Dedifferentiated amniotic fluid mesenchymal stem cell (primary cell): ENCODE results near the gene DEF6.
A peak's percentile ranks its signal among the peaks of the same experiment; 100 is the strongest.
"Not testable (repeated sequence)": the region's sequence is repeated elsewhere in the genome, so short reads cannot be mapped to it uniquely, and the experiment has no call there.

Experiments
- DNase-seq: peaks from one replicate; pipeline ENCODE4 v3.0.0-alpha.2; 2016; ENCODE audit errors: extremely low spot score

Gene DEF6

DNA sequence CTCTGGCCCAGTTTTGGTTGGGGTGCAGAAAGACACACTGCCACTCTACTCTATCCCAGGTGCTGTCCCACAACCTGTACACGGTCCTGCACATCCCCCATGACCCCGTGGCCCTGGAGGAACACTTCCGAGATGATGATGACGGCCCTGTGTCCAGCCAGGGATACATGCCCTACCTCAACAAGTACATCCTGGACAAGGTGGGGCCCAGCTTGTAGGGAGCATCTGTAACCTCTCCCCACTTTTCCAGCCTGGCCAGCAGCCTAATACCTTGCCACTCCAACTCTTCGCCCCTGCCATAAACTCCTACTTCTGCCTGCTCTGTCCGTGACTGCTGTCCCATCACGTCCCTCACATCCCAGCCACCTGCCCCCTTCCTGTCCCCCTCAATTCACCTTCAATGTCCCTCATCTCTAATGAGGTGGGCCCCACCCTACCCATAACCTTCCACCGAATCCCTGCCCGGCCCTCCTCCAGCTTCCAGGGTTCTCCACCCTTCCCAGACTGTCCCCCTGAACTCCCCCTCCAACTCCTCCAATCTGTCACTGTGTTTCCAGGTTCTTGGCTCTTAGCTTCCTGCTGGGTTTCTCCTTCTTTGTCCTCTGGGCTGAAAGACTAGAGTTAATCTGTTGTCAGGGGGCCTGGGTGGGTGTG, 12.1 kb downstream of the DEF6 start:
- DNase-seq, result no peak

DNA sequence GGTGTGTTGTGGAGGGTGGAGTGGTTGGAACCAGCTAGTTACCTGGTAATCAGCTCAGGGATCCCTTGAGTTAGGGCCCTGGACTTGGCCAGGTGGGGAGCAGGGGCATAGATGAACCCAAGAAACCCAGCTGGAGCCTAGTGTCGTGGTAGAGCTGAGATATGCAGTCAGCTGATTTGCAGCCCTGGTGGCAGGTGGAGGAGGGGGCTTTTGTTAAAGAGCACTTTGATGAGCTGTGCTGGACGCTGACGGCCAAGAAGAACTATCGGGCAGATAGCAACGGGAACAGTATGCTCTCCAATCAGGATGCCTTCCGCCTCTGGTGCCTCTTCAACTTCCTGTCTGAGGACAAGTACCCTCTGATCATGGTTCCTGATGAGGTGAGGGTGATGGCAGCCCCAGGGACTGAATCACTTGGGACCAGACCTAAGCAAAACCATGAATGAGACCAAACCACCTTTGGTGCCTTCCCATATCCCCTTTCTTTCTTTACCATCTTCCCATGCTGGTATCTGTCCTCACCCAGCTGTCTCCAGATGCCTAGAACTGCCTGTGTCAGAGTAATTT, 12.7 kb downstream of the DEF6 start:
- DNase-seq, result no peak

DNA sequence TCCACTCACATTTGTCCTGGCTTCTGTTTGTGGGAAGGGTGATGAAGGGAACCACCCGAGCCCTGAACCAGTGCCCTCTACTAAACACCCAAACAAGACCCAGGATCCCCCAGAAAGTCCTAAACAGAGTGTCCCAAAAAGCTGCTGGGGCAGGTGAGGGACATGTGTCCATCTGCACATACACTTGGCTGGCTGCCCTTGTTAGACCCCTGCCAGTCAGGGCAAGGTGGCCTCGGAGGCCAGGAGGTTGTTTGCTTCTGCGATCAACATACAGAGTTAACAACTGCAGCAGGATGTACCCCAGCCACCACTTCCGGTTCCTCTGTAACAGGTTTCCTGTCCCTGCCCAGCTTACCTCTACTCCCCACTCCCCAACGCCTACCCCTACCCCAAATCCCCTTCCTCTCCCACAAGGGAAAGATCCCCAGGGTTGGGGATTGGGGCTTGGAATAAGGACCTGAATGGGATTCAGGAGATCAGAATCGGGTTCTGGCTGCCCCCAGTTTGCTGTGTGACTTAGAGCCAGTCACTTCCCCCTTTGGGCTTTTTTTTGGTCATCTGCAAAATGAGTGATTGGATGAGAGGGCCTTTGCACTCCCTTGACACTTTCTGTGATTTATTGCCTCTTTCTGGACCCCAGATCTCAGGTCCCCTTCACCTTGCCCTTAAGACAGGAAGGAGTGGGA, 13.9 kb downstream of the DEF6 start:
- DNase-seq, result no peak

DNA sequence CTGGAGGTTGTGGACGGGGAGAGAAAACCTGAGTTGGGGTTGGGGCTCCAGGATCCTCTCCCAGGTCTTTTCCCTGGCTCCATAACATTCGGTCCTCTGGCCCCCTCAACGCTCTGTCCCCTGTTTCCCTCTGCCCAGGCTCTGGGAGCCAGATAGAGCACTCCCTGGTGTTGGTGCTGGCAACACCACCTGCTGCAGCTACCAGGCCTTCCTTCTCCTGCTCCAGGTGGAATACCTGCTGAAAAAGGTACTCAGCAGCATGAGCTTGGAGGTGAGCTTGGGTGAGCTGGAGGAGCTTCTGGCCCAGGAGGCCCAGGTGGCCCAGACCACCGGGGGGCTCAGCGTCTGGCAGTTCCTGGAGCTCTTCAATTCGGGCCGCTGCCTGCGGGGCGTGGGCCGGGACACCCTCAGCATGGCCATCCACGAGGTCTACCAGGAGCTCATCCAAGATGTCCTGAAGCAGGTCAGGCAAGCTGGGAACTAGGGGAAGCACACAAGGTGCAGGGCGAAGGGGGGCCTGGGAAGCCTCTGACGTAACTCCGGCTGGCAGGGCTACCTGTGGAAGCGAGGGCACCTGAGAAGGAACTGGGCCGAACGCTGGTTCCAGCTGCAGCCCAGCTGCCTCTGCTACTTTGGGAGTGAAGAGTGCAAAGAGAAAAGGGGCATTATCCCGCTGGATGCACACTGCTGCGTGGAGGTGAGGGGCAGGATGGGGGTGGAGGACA, 14.6 kb downstream of the DEF6 start:
- DNase-seq, result no peak

DNA sequence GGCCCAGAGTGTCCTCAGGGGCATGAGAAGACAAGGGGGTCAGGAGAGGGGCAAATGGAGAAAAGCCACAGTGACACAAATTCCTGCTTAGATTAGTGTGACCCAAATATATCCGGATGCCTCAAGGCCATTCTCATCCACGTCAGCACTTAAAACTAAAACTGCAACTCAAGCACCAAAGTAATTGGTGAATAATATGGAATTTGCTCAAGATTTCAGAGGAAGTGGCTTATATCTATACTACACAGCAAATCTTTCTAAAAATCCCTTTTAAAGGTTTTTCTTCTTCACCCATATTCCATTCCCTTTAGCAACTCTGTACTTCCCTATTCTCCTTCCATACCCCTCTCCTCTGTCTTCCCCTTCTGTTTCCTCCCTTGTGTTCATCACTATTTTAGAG, 15.2 kb downstream of the DEF6 start:
- no peak for DNase-seq

DNA sequence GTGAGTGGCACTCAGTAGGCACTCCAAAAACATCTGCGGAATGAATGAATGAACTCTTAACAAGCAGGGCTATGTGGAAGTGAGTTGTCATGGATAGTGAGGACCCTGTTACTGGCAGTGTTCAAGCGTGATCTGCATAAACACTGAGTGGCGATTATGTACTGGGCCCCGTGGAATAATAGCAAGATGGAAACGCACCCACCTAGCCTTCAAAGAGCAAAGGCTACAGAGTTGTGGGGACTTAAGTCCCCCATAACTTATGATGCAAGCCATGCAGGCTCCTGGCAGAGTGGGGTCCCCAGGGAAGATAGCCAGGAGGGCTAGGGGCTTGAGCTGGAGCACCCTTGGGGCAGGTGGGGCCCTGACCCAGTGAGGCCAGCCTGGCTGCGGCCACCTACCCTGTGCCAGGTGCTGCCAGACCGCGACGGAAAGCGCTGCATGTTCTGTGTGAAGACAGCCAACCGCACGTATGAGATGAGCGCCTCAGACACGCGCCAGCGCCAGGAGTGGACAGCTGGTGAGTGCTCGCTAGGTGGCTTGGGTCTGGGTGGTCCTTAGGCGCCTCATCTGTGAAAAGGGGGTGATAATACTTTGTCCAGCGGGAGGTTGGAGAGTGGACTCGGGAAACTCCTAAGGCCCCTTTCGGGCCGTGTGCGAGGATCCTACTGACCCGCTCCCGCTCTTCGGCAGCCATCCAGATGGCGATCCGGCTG, 20.0 kb downstream of the DEF6 start:
- no peak for DNase-seq

DNA sequence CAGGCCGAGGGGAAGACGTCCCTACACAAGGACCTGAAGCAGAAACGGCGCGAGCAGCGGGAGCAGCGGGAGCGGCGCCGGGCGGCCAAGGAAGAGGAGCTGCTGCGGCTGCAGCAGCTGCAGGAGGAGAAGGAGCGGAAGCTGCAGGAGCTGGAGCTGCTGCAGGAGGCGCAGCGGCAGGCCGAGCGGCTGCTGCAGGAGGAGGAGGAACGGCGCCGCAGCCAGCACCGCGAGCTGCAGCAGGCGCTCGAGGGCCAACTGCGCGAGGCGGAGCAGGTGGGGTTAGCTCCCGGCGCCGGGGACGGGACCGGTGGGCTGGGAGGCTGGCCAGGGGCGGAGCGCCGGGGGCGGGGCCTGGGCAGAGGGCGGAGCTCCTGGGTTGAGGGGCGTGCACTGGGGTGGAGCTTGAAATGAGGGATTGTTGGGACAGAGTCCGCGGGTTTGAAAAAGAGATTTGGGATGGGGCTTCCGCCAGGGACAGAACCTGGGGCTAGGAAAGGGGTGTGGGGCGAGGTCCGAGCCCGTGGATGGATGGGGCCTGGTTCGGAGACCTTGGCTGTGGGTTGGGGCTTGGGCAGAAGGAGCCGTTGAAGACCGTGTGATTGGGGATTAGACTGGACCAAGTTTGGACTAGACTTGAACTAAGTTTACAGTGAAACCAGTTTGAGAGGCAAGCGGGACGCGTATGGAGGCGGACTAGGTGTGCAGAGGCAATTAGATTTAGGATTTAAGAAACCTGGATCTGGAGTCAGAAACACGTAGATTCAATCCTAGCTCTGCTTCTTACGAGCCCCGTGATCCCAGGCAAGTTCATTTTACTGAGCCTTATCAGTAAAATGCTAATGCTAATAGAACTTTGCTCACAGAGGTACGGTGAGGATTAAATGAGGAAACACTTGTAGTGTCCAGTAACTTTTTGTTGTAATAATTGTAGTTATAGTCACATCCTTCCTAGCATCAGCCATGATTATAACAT, 20.9 kb downstream of the DEF6 start:
- peak; percentile 31 for DNase-seq

DNA sequence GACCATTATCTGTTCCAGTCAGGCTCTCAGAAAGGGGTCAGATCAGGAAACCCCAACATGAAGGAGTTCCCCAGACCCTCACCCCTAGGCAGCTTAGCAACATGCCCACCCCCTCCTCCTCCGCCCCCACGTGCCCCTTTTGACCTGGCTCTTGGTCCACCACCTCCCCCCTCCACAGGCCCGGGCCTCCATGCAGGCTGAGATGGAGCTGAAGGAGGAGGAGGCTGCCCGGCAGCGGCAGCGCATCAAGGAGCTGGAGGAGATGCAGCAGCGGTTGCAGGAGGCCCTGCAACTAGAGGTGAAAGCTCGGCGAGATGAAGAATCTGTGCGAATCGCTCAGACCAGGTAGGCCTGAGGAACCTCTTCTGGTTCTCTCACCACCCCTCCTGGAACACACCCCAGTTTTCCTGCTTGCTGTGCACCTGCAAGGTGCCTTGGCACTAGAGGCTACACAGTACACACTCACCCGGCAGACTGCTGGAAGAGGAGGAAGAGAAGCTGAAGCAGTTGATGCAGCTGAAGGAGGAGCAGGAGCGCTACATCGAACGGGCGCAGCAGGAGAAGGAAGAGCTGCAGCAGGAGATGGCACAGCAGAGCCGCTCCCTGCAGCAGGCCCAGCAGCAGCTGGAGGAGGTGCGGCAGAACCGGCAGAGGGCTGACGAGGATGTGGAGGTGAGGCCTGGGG, 21.9 kb downstream of the DEF6 start:
- DNase-seq, result no peak

DNA sequence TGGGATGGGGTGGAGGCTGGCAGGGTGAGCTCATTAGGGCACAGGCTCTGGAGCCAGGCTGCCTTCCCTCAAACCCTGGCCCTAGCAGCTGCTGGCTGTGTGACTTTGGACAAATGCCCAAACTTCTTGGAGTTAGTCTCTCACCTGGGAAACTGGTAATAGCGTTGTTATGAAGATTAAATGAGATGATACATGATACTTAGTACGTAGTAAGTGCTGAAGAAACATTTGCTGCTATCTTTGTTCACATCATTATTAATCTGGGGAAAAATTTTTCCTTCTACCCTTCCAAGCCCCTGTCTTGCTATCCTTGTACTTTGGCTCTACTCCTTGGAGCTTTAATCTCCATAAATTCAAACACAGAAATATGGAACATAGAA, 22.4 kb downstream of the DEF6 start:
- no peak for DNase-seq

DNA sequence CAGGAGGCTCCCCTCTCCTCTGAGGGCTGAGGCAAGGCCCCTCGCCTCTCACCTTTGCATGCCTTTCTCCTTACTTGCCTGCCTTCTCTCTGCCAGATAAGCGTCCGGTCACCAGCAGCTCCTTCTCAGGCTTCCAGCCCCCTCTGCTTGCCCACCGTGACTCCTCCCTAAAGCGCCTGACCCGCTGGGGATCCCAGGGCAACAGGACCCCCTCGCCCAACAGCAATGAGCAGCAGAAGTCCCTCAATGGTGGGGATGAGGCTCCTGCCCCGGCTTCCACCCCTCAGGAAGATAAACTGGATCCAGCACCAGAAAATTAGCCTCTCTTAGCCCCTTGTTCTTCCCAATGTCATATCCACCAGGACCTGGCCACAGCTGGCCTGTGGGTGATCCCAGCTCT, 23.5 kb downstream of the DEF6 start:
- no peak for DNase-seq

DNA sequence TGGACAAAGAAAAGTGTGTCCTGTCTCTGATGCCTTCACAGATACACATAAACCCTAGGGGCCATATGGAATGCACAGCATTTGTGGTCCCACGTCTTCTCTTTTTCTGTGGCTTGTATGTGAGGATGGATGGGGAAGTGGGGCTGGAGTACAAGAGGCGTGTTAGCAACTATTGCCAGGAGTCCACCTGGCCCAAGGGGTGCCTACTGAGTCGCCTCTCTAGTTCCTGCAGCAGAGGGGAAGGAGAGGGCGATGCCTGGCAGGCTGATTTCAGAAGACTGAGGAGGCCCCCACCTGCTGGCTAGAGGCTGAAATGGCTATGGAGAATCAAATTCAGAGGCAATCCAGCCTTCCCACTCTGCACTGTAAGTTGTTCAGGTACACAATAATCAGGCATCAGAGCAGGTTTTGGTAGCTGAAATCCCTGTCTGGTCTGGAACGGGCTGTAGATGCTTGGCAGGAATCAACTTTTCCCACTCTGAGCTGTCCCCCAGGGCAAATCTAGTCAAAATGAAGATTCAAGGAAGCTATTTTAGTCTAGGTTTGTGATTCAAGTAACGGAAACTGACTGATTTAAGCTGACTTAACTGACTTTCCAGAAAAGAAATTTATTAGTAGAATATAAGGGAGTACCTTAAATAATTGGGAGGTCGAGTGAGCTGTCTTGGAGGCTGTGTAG, 29.9 kb downstream of the DEF6 start:
- no peak for DNase-seq

DNA sequence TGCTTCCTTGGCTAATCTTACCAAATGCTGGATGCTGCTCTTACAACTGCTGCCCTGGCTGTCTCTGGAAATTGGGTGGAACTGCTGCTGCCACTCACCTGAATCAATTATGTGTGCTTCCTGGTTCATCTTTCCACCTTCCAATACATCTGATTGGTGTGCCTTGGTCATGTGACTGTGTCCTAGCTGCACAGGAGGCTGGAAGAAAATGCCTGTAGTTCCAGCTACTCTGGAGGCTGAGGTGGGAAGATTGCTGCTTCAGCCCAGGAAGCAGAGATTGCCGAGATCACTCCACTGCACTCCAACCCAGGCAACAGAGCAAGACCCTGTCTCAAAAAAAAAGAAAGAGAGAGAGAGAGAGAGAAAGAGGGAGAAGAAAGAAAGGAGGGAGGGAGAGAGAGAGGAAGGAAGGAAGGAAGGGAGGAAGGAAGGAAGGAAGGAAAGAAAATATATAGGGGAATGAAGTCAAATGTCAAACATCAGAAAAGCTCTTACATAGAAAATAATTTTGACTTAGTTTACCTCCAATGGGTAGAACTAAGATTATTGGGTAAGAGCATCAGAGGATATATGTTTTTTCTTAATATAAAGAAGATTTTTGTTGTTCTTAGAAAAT, 30.6 kb downstream of the DEF6 start:
- no peak for DNase-seq

DNA sequence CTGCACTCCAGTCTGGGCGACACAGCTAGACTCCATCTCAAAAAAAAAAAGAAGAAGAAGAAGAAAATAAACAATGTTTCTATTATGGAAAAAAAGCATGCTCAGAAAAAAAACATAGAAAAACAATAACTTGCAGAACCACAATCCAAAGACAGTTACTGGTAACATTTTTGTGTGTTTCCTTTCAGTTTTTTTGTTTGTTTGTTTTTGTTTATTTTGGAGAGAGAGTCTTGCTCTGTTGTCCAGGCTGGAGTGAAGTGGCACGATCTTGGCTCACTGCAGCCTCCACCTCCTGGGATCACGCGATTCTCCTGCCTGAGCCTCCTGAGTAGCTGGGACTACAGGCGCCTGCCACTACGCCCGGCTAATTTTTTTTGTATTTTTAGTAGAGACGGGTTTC, 31.3 kb downstream of the DEF6 start:
- not testable (repeated sequence) for DNase-seq

DNA sequence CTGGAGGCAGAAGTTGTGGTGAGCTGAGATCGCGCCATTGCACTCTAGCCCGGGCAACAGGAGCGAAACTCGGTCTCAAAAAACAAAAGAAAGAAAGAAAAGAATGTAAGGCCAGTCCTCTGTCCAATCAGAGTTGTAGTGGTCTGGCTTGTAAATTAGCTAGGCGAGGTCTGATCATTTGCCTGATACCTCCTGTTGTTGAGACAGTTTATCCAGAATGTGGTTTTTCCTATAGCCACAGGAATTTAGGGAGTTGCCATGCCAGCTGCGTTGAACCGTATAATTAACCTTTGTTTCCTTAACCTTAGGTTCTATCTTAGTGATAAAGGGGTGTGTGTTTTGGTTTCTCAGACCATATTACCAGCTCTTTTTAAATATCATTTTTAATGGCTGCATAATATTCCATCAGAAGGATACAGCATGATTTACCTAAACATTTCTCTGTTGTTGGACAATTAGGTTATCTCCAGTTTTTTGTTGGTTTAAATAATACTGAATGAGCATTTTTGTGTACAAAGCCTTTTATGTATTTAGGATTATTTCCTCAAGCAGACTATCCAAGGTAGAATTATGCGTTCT, 33.0 kb downstream of the DEF6 start:
- DNase-seq, result no peak

DNA sequence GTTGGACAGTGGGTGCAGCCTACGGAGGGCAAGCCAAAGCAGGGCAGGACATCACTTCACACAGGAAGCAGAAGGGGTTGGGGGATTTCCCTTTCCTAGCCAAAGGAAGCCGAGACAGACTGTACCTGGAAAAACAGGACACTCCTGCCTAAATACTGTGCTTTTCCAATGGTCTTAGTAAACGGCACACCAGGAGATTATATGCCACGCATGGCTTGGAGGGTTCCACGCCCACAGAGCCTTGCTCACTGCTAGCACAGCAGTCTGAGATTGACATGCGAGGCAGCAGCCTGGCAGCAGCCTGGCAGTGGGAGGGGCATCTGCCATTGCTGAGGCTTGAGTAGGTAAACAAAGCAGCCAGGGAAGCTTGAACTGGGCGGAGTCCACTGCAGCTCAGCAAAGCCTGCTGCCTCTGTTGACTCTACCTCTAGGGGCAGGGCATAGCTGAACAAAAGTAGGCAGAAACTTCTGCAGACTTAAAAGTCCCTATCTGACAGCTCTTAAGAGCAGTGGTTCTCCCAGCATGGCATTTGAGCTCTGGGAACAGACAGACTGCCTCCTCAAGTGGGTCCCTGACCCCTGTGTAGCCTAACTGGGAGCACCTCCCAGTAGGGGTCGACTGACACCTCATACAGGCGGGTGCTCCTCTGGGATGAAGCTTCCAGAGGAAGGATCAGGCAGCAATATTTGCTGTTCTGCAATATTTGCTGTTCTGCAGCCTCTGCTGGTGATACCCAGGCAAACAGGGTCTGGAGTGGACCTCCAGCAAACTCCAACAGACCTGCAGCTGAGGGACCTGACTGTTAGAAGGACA, 34.7 kb downstream of the DEF6 start:
- not testable (repeated sequence) for DNase-seq

DNA sequence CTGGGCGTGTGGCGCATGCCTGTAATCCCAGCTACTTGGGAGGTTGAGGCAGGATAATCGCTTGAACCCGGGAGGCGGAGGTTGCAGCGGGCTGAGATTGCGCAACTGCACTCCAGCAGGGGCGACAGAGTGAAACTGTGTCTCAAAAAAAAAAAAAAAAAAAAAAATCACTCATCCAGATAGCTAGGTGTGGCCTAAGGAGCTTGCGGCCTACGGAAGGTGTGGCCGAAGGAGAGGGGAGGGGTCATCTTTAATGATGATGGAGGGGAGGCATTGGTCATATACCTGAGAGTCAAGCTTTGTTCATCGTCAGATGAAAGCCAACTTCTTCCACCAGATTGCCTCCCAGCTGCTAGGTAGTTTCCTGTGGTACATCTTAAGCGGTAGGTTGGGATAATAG, 43.9 kb downstream of the DEF6 start:
- no peak for DNase-seq

DNA sequence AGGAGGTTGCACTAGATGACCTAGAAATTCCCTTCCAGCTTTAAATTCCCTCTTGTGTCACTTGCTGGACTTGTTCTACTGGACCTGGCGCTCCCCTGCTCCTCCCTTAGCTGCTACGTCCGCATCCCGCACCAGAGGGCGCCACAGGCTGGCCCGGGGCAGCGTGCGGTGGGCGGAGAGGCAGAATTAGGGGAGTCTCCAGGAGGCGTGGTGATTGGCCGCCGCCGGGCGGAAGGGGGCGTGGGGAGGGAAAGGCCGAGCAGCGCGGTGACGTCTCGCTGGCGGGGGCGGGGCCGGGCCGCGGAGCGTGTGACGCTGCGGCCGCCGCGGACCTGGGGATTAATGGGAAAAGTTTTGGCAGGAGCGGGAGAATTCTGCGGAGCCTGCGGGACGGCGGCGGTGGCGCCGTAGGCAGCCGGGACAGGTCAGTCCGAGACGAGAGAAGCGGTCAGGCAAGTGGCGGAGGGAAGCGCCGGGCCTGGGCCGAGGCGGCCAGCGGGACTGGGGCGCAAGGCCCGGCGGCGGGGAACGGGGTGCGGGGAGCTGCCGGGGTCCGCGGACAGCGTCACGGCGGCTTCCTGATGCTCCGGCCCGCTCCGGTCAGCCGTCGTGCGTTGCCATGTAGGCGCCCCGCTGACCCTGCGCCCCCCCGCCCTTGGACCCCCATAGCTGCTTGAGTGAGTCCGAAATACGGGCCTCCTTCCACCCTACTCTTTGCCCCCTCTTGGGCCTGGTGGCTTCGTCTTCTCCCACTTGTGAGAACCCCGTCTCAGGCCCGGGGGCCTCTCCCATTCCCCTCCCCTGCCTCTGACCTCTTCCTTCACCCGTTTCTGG, 44.9 kb downstream of the DEF6 start, which contains the start of gene PPARD:
Gene PPARD (plus strand): TSS at position 301 of the 834 bp plus-strand sequence. CDS start 68,530 bp downstream, outside the sequence.
- DNase-seq, result peak; percentile 94
